ENCODE measurements around the gene UTP3. TPM values are rescaled to one million over a fixed set of nuclear protein-coding genes. Genes with fewer than 3 reads are reported as not detected.

Gene UTP3
- total RNA-seq, 2 experiments from 2014 or later, result 34.0 to 57.8 TPM

- peak overlapping the region; percentile 45 for H3K4me3 ChIP-seq (ENCODE audit: low read depth, low read length, poor library complexity, severe bottlenecking)
- ChIA-PET CTCF (ENCODE audit: unreplicated experiment) (interaction anchor here (0.6 kb wide), 2 partner anchors 47 to 159 kb away, joined by 3 read pairs; no protein-coding TSS in a partner anchor), POLR2A (interaction anchor here (0.6 to 2.0 kb wide), 7 partner anchors 12 to 47 kb away, joined by 3 to 10 read pairs (median 4); no protein-coding TSS in a partner anchor)
- peak overlapping the region; percentile 68; the same call in 1 of the 2 replicates for H2AFZ ChIP-seq (ENCODE audit: low read length)
- H3K4me2 ChIP-seq (ENCODE audit: low read length), result peak overlapping the region; percentile 74
- H3K36me3 ChIP-seq (ENCODE audit: insufficient read depth, low read length), result no peaks in the 10 kb centered on the region
- H3K79me2 ChIP-seq (ENCODE audit: insufficient read depth, low read depth, low read length), result peaks cover 17% of the 10 kb centered on the region; the same call in 1 of the 2 replicates
- H3K4me1 ChIP-seq (ENCODE audit: insufficient read depth, low read length, poor library complexity, severe bottlenecking), result peaks cover 56% of the 10 kb centered on the region
- no TSS peak for BruUV-seq (replicated peaks)
- peak overlapping the region; percentile 40 for H3K27ac ChIP-seq (ENCODE audit: low read depth, low read length, poor library complexity, severe bottlenecking)
- no peaks in the 10 kb centered on the region for H3K9me2 ChIP-seq (ENCODE audit: insufficient read depth, low read length)
- no peaks in the 10 kb centered on the region for H4K20me1 ChIP-seq (ENCODE audit: insufficient read depth, low read length)
- no peak for DNase-seq (ENCODE audit: low spot score)
- no peak for TF ChIP-seq EZH2phosphoT487 (IDR thresholded peaks at IDR 0.05; ENCODE audit: borderline replicate concordance, low read depth, low read length)
- no peak for TF ChIP-seq CTCF (conservative IDR thresholded peaks at IDR 0.05; ENCODE audit: low read length)
- no peaks in the 10 kb centered on the region for H3K9me3 ChIP-seq (ENCODE audit: low read length)
- intact Hi-C loops (cut with micrococcal nuclease; ENCODE audit: unreplicated experiment), result no loop called here
Measured at GRCh38 chr4:70712604-70713452, 24.5 kb downstream of the UTP3 start.

GRCh38 chr4:70713453-70714078 lies 25.2 kb downstream of the UTP3 start:
- CTCF ChIA-PET (ENCODE audit: unreplicated experiment), result interaction anchor here (0.6 kb wide), 2 partner anchors 46 to 158 kb away, joined by 3 read pairs; no protein-coding TSS in a partner anchor
- H3K79me2 ChIP-seq (ENCODE audit: insufficient read depth, low read depth, low read length), result peaks cover 12% of the 10 kb centered on the region; the same call in 1 of the 2 replicates
- no TSS peak for BruUV-seq (replicated peaks)
- H3K27ac ChIP-seq (ENCODE audit: low read depth, low read length, poor library complexity, severe bottlenecking), result peak overlapping the region; percentile 40
- H3K4me3 ChIP-seq (ENCODE audit: low read depth, low read length, poor library complexity, severe bottlenecking), result peak overlapping the region; percentile 45
- peak; percentile 44 for DNase-seq (ENCODE audit: low spot score)
- H3K9me2 ChIP-seq (ENCODE audit: insufficient read depth, low read length), result no peaks in the 10 kb centered on the region
- no peaks in the 10 kb centered on the region for H3K9me3 ChIP-seq (ENCODE audit: low read length)
- peak overlapping the region; percentile 74 for H3K4me2 ChIP-seq (ENCODE audit: low read length)
- H3K36me3 ChIP-seq (ENCODE audit: insufficient read depth, low read length), result no peaks in the 10 kb centered on the region
- no peak for TF ChIP-seq EZH2phosphoT487 (IDR thresholded peaks at IDR 0.05; ENCODE audit: borderline replicate concordance, low read depth, low read length)
- no peak for TF ChIP-seq CTCF (conservative IDR thresholded peaks at IDR 0.05; ENCODE audit: low read length)
- peak overlapping the region; percentile 68; the same call in 1 of the 2 replicates for H2AFZ ChIP-seq (ENCODE audit: low read length)
- intact Hi-C loops (cut with micrococcal nuclease; ENCODE audit: unreplicated experiment), result loop anchor here (2.0 kb wide), 1 partner anchor 21 kb away; no protein-coding TSS in a partner anchor
- H3K4me1 ChIP-seq (ENCODE audit: insufficient read depth, low read length, poor library complexity, severe bottlenecking), result peaks cover 56% of the 10 kb centered on the region
- H4K20me1 ChIP-seq (ENCODE audit: insufficient read depth, low read length), result no peaks in the 10 kb centered on the region
- POLR2A ChIA-PET, result interaction anchor here (1.1 to 2.0 kb wide), 3 partner anchors 21 to 26 kb away, joined by 4 to 10 read pairs (median 5); no protein-coding TSS in a partner anchor
